Astrocyte of the spinal cord (primary cell): ENCODE measurements around the gene COL5A1.

Source experiments
- DNase-seq: peaks from one replicate; pipeline ENCODE4 v3.0.0; 2011; ENCODE audit warnings: low read depth, low spot score
- H3K4me3 ChIP-seq: 2 replicates; pipeline ENCODE4 v1.5.1; 2011; ENCODE audit warnings: low read depth, mild to moderate bottlenecking, low read length, moderate library complexity
- in situ Hi-C: cut with HindIII; loops from 2 replicates; pipeline ENCODE4 v1.10.0; 2017; ENCODE audit warnings: low sequenced_read_pairs
- TF ChIP-seq, protein P1 (sequence below): IDR thresholded peaks from 2 replicates; pipeline ENCODE4 v1.5.1; 2012; ENCODE audit warnings: low read depth, mild to moderate bottlenecking, low read length, inconsistent platforms

COL5A1 gene

GRCh38 chr9:134690946-134691694 is 49.5 kb downstream of the COL5A1 start:
- no peak overlapping the region for H3K4me3 ChIP-seq
- TF ChIP-seq, protein P1, sequence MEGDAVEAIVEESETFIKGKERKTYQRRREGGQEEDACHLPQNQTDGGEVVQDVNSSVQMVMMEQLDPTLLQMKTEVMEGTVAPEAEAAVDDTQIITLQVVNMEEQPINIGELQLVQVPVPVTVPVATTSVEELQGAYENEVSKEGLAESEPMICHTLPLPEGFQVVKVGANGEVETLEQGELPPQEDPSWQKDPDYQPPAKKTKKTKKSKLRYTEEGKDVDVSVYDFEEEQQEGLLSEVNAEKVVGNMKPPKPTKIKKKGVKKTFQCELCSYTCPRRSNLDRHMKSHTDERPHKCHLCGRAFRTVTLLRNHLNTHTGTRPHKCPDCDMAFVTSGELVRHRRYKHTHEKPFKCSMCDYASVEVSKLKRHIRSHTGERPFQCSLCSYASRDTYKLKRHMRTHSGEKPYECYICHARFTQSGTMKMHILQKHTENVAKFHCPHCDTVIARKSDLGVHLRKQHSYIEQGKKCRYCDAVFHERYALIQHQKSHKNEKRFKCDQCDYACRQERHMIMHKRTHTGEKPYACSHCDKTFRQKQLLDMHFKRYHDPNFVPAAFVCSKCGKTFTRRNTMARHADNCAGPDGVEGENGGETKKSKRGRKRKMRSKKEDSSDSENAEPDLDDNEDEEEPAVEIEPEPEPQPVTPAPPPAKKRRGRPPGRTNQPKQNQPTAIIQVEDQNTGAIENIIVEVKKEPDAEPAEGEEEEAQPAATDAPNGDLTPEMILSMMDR: no peak
- in situ Hi-C loops: no loop called here
- no peak for DNase-seq

GRCh38 chr9:134691695-134692572 is 50.3 kb downstream of the COL5A1 start:
- in situ Hi-C loops: no loop called here
- H3K4me3 ChIP-seq: no peak overlapping the region
- TF ChIP-seq, protein P1: no peak
- DNase-seq: no peak

DNA sequence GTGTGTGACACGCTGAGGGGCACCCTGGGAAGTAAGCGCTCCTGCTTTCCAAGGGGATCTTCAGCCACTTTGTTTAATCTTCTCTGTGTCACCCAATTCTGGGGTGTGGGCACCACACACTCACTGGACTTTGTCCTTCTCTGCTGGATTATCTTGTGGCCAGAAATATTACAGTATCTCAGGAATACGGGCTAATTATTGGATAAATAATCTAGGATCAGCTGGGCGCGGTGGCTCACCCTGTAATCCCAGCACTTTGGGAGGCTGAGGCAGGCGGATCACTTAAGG is 50.9 kb downstream of the COL5A1 start:
- no peak overlapping the region for H3K4me3 ChIP-seq
- in situ Hi-C loops: no loop called here
- DNase-seq: no peak
- TF ChIP-seq, protein P1: no peak

DNA sequence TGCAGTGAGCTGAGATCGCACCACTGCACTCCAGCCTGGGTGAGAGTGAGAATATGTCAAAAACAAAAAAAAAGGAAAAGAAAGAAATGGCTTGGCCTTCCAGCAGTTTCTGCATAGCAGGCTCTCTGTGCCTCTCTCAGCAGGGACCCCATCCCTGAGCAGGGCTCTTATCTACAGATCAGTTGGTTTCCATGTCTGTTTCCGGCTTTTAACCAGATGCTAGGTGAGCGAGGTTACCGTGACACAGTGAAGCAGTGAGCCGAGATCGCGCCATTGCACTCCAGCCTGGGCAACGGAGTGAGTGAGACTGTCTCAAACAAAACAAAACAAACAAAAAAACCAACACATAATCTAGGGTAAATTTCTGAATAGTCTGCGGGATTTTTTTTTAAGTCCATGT is 51.4 kb downstream of the COL5A1 start:
- TF ChIP-seq, protein P1: no peak
- in situ Hi-C loops: no loop called here
- no peak for DNase-seq
- no peak overlapping the region for H3K4me3 ChIP-seq

DNA sequence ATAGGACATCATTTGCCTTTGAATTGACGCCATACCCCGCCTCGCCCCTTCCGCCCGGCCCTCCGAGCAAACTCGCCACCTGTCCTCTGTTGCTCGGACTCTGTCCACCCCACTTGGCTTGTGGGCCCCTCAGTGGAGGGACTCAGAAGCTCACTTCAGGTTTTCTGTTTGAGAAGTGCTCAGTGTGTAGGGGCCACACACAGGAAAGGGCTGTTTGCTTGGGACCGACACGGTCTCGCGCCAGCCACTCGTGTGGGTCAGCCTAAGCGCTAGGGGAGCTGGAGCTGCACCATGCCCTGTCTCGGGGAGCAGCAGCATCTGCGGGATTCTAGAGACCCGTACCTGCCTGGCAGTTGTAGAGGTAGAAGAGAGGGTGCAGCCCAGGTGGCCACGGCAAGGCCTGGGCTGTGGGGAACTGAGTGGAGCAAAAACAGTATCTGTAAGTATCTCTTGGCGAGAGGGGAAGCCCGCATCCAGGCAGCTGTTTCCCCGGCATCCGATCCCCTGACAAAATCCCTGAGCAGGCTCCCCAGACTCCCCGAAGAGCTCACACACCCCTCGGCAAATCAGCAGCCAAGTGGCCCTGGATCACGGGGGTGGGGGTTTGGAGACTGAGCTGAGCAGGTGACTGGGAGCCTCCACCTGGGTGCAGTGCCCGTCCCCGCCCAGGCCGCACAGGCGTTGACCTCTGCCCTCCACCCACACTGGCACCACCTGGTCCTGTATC is 52.2 kb downstream of the COL5A1 start:
- H3K4me3 ChIP-seq: no peak overlapping the region

GRCh38 chr9:134694368-134694665 is 52.7 kb downstream of the COL5A1 start:
- in situ Hi-C loops: no loop called here
- no peak overlapping the region for H3K4me3 ChIP-seq
- DNase-seq: no peak
- TF ChIP-seq, protein P1: no peak

More for the DNA sequence above, 52.2 kb downstream of the COL5A1 start:
- DNase-seq: no peak
- TF ChIP-seq, protein P1: no peak
- in situ Hi-C loops: no loop called here
